Activated CD4-positive, alpha-beta T cell treated with anti-CD3 and anti-CD28 coated beads for 36 hours (primary cell): Measurements from ENCODE around the gene SCTR. TPM values are rescaled to one million over a fixed set of nuclear protein-coding genes. Genes with fewer than 3 reads are reported as not detected.

Source experiments
- ATAC-seq: fragments of 200-7000 bp; cut with Tn5 transposase; one replicate; pipeline ENCODE4 v1.10.0; 2021; ENCODE audit warnings: mild to moderate bottlenecking, moderate library complexity
- CTCF ChIA-PET: fragments of 350-600 bp; sonication (Branson Sonifier 250); formaldehyde crosslinking; loops from one replicate; lab custom pipeline; 2021; ENCODE audit warnings: antibody characterized with exemption; lab: Charles Lee
- POLR2A ChIA-PET: fragments of 350-600 bp; sonication (Branson Sonifier 250); formaldehyde crosslinking; loops from one replicate; lab custom pipeline; 2021; ENCODE audit warnings: antibody characterized with exemption, inconsistent platforms; lab: Charles Lee
- DNase-seq: peaks from one replicate; pipeline ENCODE4 v3.0.0-alpha.2; 2020
- H3K27ac Mint-ChIP-seq: one replicate; pipeline ENCODE4 v1.8.0; 2021; ENCODE audit warnings: mixed read lengths
- H3K27me3 Mint-ChIP-seq: one replicate; pipeline ENCODE4 v1.8.0; 2021; ENCODE audit warnings: mixed read lengths
- H3K36me3 Mint-ChIP-seq: one replicate; pipeline ENCODE4 v1.8.0; 2021; ENCODE audit warnings: low read depth, mixed read lengths
- H3K4me1 Mint-ChIP-seq: one replicate; pipeline ENCODE4 v1.8.0; 2021; ENCODE audit warnings: mixed read lengths
- H3K4me3 Mint-ChIP-seq: one replicate; pipeline ENCODE4 v1.8.0; 2021; ENCODE audit warnings: mild to moderate bottlenecking, moderate library complexity, mixed read lengths
- H3K9me3 Mint-ChIP-seq: one replicate; pipeline ENCODE4 v1.8.0; 2021; ENCODE audit warnings: low read depth, mixed read lengths
- intact Hi-C, 2 experiments: fragments of 100-400 bp; cut with DNase I in 1 of 2; cut with micrococcal nuclease in 1 of 2; formaldehyde crosslinking; loops; one replicate each; pipeline versions ENCODE4 v1.14.2 to v1.15.1; 2022 to 2024; cut with DNase I, micrococcal nuclease
- total RNA-seq, 2 experiments: library from RNA; stranded (reverse); gene quantifications; one replicate each; pipeline ENCODE4 v1.2.3, GENCODE V29; 2021

Gene SCTR
- total RNA-seq, 2 experiments from 2014 or later, result not detected

DNA sequence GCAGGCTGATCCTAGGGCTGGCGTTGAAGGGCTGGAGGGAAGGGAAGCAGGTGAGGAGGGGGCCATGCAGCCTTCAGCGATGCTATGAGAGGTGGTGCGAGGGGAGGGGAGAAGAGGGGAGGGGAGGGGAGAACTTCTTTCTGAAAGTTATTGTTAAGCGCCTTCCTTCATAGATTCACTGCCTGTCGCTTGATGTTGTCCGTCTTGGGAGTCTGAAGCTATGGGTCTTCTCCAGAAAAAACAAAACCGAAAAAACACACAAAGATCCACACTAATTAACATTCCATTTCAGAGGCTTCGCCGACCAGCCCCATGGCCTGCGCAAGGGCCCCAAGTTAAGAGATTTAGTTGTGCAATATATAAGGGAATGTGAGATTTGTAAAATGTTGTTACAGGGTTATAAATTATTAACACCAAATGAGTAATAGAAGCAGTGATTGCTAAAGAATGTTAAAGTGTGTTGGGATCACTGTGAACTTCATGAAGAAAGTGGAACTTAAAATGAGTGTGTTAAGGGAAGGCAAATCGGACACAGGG lies 20.7 kb upstream of the SCTR start:
- CTCF ChIA-PET, result no interaction called here

DNA sequence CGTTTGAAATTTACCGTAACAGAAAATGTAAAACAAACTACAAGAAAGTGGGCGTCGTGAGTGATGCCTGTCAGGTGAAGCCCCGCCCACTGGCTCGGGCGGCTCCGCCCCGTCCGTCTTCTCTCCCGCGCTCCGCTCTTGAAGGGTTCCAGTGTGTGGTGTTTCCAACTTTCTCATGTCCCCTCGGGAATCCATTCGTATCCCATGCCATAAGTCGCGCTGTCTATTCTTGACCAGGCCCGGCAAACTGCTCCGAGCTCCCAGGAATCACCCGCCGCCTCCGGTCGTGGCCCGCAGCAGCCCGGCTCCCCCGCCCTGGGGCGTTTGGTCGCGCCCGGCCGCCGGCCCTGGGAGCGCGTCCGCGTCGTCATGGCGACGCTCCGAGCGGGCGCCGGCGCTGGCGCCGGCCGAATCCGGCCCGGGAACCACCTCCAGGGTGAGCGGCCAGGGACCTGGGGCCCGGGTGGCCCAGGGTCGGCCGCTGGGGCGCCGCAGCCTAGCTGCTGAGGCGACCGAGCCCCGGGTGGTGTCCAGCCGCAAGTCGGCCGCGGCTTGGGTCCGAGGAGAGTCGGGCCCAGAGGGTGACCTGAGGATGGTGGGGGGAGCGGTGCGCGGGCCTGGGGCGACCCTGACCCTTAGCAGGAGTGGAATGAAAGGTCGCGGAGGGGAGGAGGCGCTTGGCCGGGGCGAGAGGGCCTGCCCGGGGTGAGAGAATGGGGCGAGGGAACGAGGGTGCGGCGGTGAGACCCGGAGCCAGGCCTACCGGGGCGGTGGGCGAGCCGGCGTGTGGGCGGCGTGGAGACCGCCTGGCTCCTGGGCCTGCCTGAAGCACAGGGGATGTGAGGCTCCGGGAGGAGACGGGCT lies 20.0 kb upstream of the SCTR start, which contains the start of gene CFAP221:
TSS of gene CFAP221 (plus strand) at position 375 of the 864 bp plus-strand sequence. CDS start 1,683 bp downstream, outside the sequence.
- DNase-seq (peak; percentile 83), ATAC-seq (peak; percentile 95)
- ChIA-PET POLR2A (no interaction called here), CTCF (interaction anchor here (0.6 kb wide), 2 partner anchors 405 to 1390 kb away, joined by 3 read pairs; no protein-coding TSS in a partner anchor)
- intact Hi-C loops, result loop anchor here in 1 of 2 experiments (1.0 kb wide), 1 partner anchor 135 kb away; the partner anchor contains the start of gene TMEM177
- peak within 1 kb of the TSS; percentile 65 for H3K4me3 Mint-ChIP-seq
- H3K9me3 Mint-ChIP-seq, result no peaks in the 10 kb centered on the region
- H3K36me3 Mint-ChIP-seq, result no peaks in the 10 kb centered on the region
- peaks cover 4% of the 10 kb centered on the region for H3K4me1 Mint-ChIP-seq
- H3K27me3 Mint-ChIP-seq, result peaks cover 43% of the 10 kb centered on the region
- no peak within 1 kb of the TSS for H3K27ac Mint-ChIP-seq

More for the DNA sequence above, 20.7 kb upstream of the SCTR start:
- ATAC-seq, result no peak
- Mint-ChIP-seq H3K4me3 (peak overlapping the region; percentile 7), H3K9me3 (no peaks in the 10 kb centered on the region), H3K36me3 (no peaks in the 10 kb centered on the region), H3K4me1 (peaks cover 4% of the 10 kb centered on the region), H3K27me3 (peaks cover 41% of the 10 kb centered on the region), H3K27ac (no peak overlapping the region)
- POLR2A ChIA-PET, result no interaction called here
- intact Hi-C loops, result loop anchor here in 1 of 2 experiments (1.0 kb wide), 1 partner anchor 134 kb away; the partner anchor contains the start of gene TMEM177
- DNase-seq, result no peak

DNA sequence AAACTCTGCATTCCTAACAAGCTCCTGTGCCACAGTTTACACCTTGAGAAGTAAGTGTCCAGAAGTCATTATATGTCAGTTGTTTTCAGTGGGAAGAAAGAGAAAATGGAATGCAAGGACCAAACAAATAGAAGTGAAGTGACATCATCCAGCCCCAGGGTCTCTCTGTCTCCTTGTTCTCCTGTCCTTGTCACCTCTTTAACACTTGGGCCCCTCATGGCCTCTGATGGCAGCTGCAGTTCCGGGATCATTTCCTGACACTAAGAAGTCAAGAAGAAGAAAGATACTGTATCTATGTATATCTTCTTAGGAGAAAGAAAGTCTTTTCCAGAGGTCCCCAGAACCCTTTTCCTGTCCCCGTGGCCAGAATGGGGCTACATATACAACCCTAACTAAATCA lies 17.2 kb upstream of the SCTR start:
- CTCF ChIA-PET, result interaction anchor here (1.1 to 1.3 kb wide), 2 partner anchors 10 to 24 kb away, joined by 3 to 4 read pairs; no protein-coding TSS in a partner anchor
- H3K4me1 Mint-ChIP-seq, result peaks cover 4% of the 10 kb centered on the region
- peaks cover 37% of the 10 kb centered on the region for H3K27me3 Mint-ChIP-seq

DNA sequence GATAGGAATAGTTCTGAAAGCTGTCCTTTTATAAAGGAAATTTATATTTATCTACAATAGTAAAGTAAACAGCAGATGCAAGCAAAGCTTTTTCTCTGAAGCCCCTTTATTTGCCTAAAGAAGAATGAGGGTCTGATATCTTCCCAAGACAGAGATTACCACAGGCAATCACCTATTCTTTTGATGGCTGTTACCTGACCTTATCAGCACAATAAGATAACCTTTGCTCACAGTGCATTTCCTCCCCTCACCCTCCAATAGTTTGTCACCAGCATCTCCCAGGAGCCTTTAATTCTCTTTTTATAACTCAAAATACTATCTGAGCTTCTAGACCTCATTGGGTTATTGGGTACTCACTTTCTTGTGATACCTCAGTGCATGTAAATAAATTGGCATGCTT lies 13.5 kb upstream of the SCTR start:
- H3K27me3 Mint-ChIP-seq, result peaks cover 11% of the 10 kb centered on the region
- ATAC-seq (no peak), DNase-seq (no peak)
- no peak overlapping the region for H3K4me3 Mint-ChIP-seq
- H3K4me1 Mint-ChIP-seq, result no peaks in the 10 kb centered on the region
- POLR2A ChIA-PET, result no interaction called here
- CTCF ChIA-PET, result interaction anchor here (1.1 kb wide), 1 partner anchor 20 kb away, joined by 3 read pairs; no protein-coding TSS in a partner anchor
- peaks cover 10% of the 10 kb centered on the region for H3K9me3 Mint-ChIP-seq
- intact Hi-C loops, result no loop called here
- H3K36me3 Mint-ChIP-seq, result no peaks in the 10 kb centered on the region
- no peak overlapping the region for H3K27ac Mint-ChIP-seq

More for the DNA sequence above, 17.2 kb upstream of the SCTR start:
- no peaks in the 10 kb centered on the region for H3K36me3 Mint-ChIP-seq
- no peak for ATAC-seq
- no peak for DNase-seq
- POLR2A ChIA-PET, result no interaction called here
- intact Hi-C loops, result no loop called here
- H3K9me3 Mint-ChIP-seq, result no peaks in the 10 kb centered on the region
- no peak overlapping the region for H3K4me3 Mint-ChIP-seq
- H3K27ac Mint-ChIP-seq, result no peak overlapping the region

DNA sequence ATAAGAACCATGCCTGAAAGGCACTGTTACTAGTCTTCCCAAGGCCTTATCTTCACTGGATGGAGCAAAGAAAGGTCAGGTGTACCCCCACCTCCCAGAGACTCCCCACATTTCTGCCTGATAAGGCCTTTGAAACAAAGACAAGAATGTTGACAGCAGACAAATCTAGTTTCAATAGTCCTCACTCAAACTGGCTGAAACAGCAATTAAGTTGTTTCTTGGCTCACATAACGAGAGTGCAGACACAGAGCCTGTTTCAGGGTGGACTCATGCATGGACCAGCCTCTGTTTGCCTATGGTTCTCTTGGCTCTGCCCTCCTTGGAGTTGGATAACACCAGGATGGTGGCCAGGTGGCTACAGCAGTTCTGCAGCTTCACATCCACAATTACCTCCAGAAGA lies 12.4 kb upstream of the SCTR start:
- DNase-seq (no peak), ATAC-seq (no peak)
- ChIA-PET POLR2A (no interaction called here), CTCF (interaction anchor here (0.9 kb wide), 1 partner anchor 60 kb away, joined by 4 read pairs; no protein-coding TSS in a partner anchor)
- peaks cover 9% of the 10 kb centered on the region for H3K27me3 Mint-ChIP-seq
- intact Hi-C loops, result no loop called here
- H3K9me3 Mint-ChIP-seq, result peaks cover 13% of the 10 kb centered on the region
- no peak overlapping the region for H3K27ac Mint-ChIP-seq
- H3K4me3 Mint-ChIP-seq, result no peak overlapping the region
- H3K36me3 Mint-ChIP-seq, result no peaks in the 10 kb centered on the region
- H3K4me1 Mint-ChIP-seq, result no peaks in the 10 kb centered on the region

DNA sequence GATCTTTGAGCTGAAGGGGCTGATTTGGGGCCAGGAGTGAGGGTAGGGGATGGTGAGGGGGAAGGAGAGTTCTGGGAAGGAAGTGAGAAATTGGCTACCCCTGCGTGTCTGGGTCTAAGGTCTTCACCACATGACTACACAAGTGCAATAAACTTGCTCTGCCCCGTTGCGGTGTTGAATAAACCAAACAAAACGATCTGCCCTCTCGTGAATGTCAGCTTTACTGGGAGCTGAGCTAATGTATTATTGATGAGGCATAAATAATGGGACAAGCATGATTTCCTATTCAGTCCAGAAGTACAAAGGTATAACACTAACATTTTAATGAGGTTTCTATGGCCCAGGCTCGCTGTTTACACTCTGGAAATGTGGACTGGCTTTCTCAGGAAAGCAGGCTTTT lies 11.9 kb upstream of the SCTR start:
- Mint-ChIP-seq H3K9me3 (peaks cover 13% of the 10 kb centered on the region), H3K27me3 (peaks cover 7% of the 10 kb centered on the region), H3K4me1 (no peaks in the 10 kb centered on the region), H3K36me3 (no peaks in the 10 kb centered on the region), H3K27ac (no peak overlapping the region), H3K4me3 (no peak overlapping the region)
- intact Hi-C loops, result no loop called here
- CTCF ChIA-PET, result interaction anchor here (0.9 kb wide), 1 partner anchor 60 kb away, joined by 4 read pairs; no protein-coding TSS in a partner anchor
- ATAC-seq, result no peak
- DNase-seq, result no peak
- POLR2A ChIA-PET, result no interaction called here

DNA sequence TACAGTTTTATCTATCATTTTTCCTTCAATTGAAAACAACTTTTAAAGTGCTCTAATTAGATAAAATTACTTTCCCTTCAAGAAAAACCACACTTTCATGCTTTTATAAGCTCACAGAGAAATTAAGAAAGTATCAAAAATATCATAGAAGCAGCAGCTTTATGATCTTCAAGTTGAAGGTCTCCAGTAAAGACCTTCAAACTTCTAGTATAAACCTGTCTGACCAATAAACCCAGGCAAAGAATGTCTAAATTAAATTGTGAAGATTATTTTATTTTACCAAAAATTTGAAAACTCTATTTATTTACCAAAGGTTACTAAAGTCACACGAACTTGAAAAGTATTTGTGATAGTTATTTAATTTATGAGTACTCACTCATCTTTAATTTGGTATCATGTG lies 9.3 kb upstream of the SCTR start:
- DNase-seq (no peak), ATAC-seq (no peak)
- Mint-ChIP-seq H3K4me1 (no peaks in the 10 kb centered on the region), H3K27ac (no peak overlapping the region), H3K4me3 (no peak overlapping the region), H3K36me3 (no peaks in the 10 kb centered on the region), H3K9me3 (peaks cover 13% of the 10 kb centered on the region), H3K27me3 (peaks cover under 1% of the 10 kb centered on the region)
- ChIA-PET CTCF (no interaction called here), POLR2A (interaction anchor here (0.7 kb wide), 1 partner anchor 34 kb away, joined by 5 read pairs; no protein-coding TSS in a partner anchor)
- intact Hi-C loops, result no loop called here

DNA sequence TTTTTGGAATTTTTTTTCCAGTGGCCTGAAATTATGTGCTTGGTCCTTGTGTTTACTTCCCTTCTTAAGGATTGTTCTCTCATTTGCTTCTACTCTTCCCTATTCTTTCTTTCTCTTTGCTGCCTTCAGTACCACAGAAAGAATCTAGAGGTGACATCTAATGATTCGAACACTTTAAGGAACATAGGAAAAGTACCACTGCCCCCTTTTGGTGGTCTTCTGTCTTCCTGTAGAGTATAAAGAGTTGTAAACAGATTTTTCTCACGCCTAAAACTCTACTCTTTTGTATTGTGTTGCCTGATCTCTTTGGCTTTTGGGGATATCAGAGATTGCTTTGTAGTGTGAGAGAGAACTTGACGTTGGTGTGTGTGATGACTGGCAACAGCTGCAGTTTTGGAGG lies 7.0 kb upstream of the SCTR start:
- intact Hi-C loops, result no loop called here
- Mint-ChIP-seq H3K36me3 (no peaks in the 10 kb centered on the region), H3K4me1 (no peaks in the 10 kb centered on the region), H3K27ac (no peak overlapping the region), H3K27me3 (peaks cover 8% of the 10 kb centered on the region), H3K4me3 (no peak overlapping the region), H3K9me3 (peaks cover 13% of the 10 kb centered on the region)
- CTCF ChIA-PET, result no interaction called here
- POLR2A ChIA-PET, result no interaction called here
- ATAC-seq (no peak), DNase-seq (no peak)

DNA sequence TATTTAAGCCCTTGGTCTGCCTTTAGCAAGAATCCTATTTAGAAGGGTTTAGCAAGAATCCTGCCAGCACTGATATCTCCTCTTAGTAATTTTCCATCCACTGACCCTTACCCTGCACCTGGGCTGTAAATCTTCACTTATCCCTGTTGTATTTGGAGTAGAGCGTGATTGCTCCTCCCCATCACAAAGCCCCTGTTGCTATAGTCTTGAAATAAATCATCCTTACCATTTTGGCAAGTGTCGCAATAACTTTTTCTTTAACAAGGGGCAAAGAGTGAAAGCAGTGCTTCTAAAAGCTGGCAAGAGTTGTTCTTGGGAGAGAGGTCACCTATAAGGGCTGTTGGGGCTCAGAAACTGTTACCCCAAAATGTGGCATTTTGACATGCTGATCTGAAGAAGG lies 3.7 kb upstream of the SCTR start:
- Mint-ChIP-seq H3K36me3 (no peaks in the 10 kb centered on the region), H3K27ac (no peak overlapping the region), H3K27me3 (peaks cover 29% of the 10 kb centered on the region), H3K4me3 (no peak overlapping the region), H3K4me1 (no peaks in the 10 kb centered on the region), H3K9me3 (peaks cover 3% of the 10 kb centered on the region)
- ATAC-seq (no peak), DNase-seq (no peak)
- CTCF ChIA-PET, result interaction anchor here (0.9 kb wide), 1 partner anchor 12 kb away, joined by 3 read pairs; no protein-coding TSS in a partner anchor
- POLR2A ChIA-PET, result no interaction called here
- intact Hi-C loops, result no loop called here

DNA sequence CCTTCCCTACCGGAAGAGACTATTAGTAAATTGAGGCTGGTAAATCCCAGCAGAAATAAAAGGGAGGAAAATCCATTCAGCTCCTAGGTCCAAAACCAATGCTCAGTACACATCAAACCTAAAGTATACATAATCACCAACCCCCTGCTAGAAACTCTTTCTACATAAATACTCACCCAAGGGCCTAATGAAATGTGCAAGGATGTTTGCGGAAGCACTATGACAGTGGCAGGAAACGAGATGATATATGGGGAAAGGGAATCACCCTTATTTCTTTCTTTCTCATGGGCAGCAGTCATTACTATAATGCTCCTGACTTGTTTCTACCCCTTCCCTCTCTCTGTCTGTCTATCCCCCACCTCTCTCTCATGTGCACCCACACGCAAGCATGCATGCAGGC lies 1.3 kb upstream of the SCTR start:
- ChIA-PET CTCF (no interaction called here), POLR2A (no interaction called here)
- H3K4me3 Mint-ChIP-seq, result no peak overlapping the region

DNA sequence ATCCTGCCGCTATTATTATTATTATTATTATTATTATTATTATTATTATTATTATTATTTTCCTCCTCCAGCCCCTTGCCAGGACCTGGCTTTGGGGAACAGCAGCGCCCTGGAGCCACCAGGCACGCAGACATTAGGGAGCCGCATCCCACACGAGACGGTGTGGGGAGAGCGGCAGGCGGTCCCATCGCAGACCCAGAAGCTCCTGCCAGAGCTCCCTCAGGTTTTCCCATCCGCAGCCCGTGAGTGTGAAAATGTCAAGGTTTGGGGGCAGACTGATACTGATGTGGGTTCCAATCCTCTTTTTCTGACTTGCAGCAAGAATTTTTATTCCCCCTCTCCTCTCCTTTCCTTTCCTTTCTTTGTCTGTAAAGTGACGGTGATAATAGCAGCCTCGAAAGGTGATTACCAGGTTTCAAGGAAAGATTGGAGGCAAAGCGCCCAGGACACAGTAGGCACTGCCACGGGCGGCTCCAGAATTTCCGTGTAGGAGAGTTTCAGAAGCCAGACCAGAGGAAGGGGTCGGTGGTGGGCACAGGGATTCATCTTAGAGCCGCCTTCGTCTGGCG lies 816 bp downstream of the SCTR start:
- ChIA-PET POLR2A (no interaction called here), CTCF (interaction anchor here (0.6 kb wide), 1 partner anchor 56 kb away, joined by 3 read pairs; no protein-coding TSS in a partner anchor)
- no peak overlapping the region for H3K4me3 Mint-ChIP-seq
- no peaks in the 10 kb centered on the region for H3K36me3 Mint-ChIP-seq
- H3K27me3 Mint-ChIP-seq, result peaks cover 32% of the 10 kb centered on the region
- intact Hi-C loops, result no loop called here
- ATAC-seq (no peak), DNase-seq (no peak)
- no peaks in the 10 kb centered on the region for H3K4me1 Mint-ChIP-seq
- H3K9me3 Mint-ChIP-seq, result no peaks in the 10 kb centered on the region
- no peak overlapping the region for H3K27ac Mint-ChIP-seq

More for the DNA sequence above, 1.3 kb upstream of the SCTR start:
- ATAC-seq (no peak), DNase-seq (no peak)
- Mint-ChIP-seq H3K9me3 (no peaks in the 10 kb centered on the region), H3K36me3 (no peaks in the 10 kb centered on the region), H3K27me3 (peaks cover 33% of the 10 kb centered on the region), H3K4me1 (no peaks in the 10 kb centered on the region), H3K27ac (no peak overlapping the region)
- intact Hi-C loops, result no loop called here
